H1 (cell line): ENCODE measurements around the gene EEF2K. TPM values are rescaled to one million over a fixed set of nuclear protein-coding genes. Genes with fewer than 3 reads are reported as not detected.

Experiments
- CTCF ChIP-seq, 3 experiments: IDR thresholded peaks; 1 replicate in 2 of 3; 2 replicates in 1 of 3; pipeline versions ENCODE4 v1.5.1 to v1.6.1; 2011; ENCODE audit warnings: low read length in 3 of 3, mild to moderate bottlenecking in 3 of 3, inconsistent platforms in 2 of 3, low read depth in 1 of 3, moderate library complexity in 1 of 3; ENCODE audit not compliant: insufficient read depth in 1 of 3; ENCODE audit errors: control extremely low read depth in 1 of 3
- MAFK ChIP-seq: IDR thresholded peaks from 2 replicates; pipeline ENCODE4 v1.6.1; 2012; ENCODE audit warnings: low read depth, mild to moderate bottlenecking, improper control_type of control experiment, low read length
- POU5F1 ChIP-seq: IDR thresholded peaks from 2 replicates; pipeline ENCODE4 v1.6.1; 2011; ENCODE audit warnings: low read depth, mild to moderate bottlenecking, low read length, moderate library complexity
- polyA plus RNA-seq, 7 experiments: library from polyadenylated mRNA; depleted of rRNA in 3 of 7; stranded (reverse) in 5 of 7; unstranded in 2 of 7; fragments of >200 nt in 5 of 7; fragments of 200-250 nt in 2 of 7; gene quantifications; 1 replicate in 5 of 7; 2 replicates in 1 of 7; 4 replicates in 1 of 7; pipeline versions ENCODE4 v1.2.1 to v1.2.3, GENCODE V29; 2011 to 2013; ENCODE audit warnings: missing spikeins in 2 of 7, mixed read lengths in 2 of 7
- total RNA-seq: library from RNA; stranded (reverse); fragmentation: NEBNext Ultra II Directional; extraction: Animal tissue kit (Norgen Biotek cat#: 25700); gene quantifications from 2 replicates; pipeline ENCODE4 v1.2.1, GENCODE V29; 2021

The EEF2K gene
- total and polyA plus RNA-seq, 2 of the 8 experiments (the other 6 are each of a cell fraction or from before 2014, with no cell fraction given): 14.9 to 30.2 TPM

- TF ChIP-seq CTCF (IDR thresholded peaks at IDR 0.05; ENCODE audit: control extremely low read depth in 1 of 3, insufficient read depth in 1 of 3, low read depth in 1 of 3, low read length in 3 of 3) (no peak), POU5F1 (no peak), MAFK (no peak)
These were observed 98.3 kb downstream of the EEF2K start (continued) for GRCh38 chr16:22304411-22304810.
